ENCODE results near the gene ALG8. TPM values are rescaled to one million over a fixed set of nuclear protein-coding genes. Genes with fewer than 3 reads are reported as not detected.

The ALG8 gene
- total and polyA plus RNA-seq, 2 experiments from 2014 or later, result 94.3 to 130 TPM

DNA sequence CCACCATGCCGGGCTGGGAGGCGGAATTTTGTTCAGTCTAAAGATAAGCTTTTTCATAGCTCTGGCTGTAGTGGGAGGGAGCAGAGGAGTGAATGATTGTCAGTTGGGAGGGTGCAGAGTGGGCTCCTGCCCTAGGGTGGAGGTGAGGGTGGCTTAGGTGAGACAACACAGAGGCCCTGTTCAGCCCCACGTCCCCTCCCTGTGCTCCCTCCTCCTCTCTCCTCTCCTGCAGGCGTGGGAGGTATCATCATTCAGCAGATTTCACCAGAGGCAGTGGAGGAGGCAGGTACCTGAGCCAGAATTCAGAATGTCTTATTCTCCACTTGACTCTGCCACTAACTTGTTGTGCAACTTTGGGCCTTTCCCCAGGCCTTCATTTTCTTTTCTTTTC lies 77.5 kb downstream of the ALG8 start:
- Mint-ChIP-seq H3K4me3 (no peak overlapping the region), H3K27ac (no peak overlapping the region), H3K27me3 (ENCODE audit: insufficient read depth, low read depth, poor library complexity) (peaks cover 2% of the 10 kb centered on the region), H3K36me3 (ENCODE audit: low read depth) (peaks cover 2% of the 10 kb centered on the region; the same call in 1 of the 3 replicates), H3K4me1 (no peaks in the 10 kb centered on the region), H3K9me3 (no peaks in the 10 kb centered on the region)
- no peak overlapping the region for H3K4me2 ChIP-seq
- H3K27me3 ChIP-seq (ENCODE audit: insufficient read depth), result no peaks in the 10 kb centered on the region
- H3F3A ChIP-seq (replicated peaks; ENCODE audit: low read depth), result no peaks in the 10 kb centered on the region
- no peak overlapping the region for H3K27ac ChIP-seq (ENCODE audit: low read depth)
- no peaks in the 10 kb centered on the region for H3K9me2 ChIP-seq (ENCODE audit: insufficient read depth)
- DNase-seq (ENCODE audit: low spot score) (no peak), ATAC-seq (no peak)
- TF ChIP-seq EZH2 (IDR thresholded peaks at IDR 0.05; ENCODE audit: low read depth, unreplicated experiment) (no peak), STAT1 (IDR thresholded peaks at IDR 0.05; ENCODE audit: unreplicated experiment) (no peak), JUNB (IDR thresholded peaks at IDR 0.05; ENCODE audit: unreplicated experiment) (no peak), ZNF114 (CRISPR knock-in tag; IDR thresholded peaks at IDR 0.05) (no peak), ZNF331 (CRISPR knock-in tag; IDR thresholded peaks at IDR 0.05; ENCODE audit: low read depth) (no peak), NANOG (IDR thresholded peaks at IDR 0.05; ENCODE audit: borderline replicate concordance) (no peak), EZH2phosphoT487 (IDR thresholded peaks at IDR 0.05; ENCODE audit: unreplicated experiment) (no peak), CREB1 (CRISPR knock-in tag; IDR thresholded peaks at IDR 0.05; ENCODE audit: low read depth) (no peak), POLR2AphosphoS5 (IDR thresholded peaks at IDR 0.05; ENCODE audit: low read depth) (no peak)
- TF ChIP-seq, protein P1, sequence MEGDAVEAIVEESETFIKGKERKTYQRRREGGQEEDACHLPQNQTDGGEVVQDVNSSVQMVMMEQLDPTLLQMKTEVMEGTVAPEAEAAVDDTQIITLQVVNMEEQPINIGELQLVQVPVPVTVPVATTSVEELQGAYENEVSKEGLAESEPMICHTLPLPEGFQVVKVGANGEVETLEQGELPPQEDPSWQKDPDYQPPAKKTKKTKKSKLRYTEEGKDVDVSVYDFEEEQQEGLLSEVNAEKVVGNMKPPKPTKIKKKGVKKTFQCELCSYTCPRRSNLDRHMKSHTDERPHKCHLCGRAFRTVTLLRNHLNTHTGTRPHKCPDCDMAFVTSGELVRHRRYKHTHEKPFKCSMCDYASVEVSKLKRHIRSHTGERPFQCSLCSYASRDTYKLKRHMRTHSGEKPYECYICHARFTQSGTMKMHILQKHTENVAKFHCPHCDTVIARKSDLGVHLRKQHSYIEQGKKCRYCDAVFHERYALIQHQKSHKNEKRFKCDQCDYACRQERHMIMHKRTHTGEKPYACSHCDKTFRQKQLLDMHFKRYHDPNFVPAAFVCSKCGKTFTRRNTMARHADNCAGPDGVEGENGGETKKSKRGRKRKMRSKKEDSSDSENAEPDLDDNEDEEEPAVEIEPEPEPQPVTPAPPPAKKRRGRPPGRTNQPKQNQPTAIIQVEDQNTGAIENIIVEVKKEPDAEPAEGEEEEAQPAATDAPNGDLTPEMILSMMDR (conservative IDR thresholded peaks at IDR 0.05; ENCODE audit: low read depth in 2 of 2), result no peak
- TF ChIP-seq, protein P2, sequence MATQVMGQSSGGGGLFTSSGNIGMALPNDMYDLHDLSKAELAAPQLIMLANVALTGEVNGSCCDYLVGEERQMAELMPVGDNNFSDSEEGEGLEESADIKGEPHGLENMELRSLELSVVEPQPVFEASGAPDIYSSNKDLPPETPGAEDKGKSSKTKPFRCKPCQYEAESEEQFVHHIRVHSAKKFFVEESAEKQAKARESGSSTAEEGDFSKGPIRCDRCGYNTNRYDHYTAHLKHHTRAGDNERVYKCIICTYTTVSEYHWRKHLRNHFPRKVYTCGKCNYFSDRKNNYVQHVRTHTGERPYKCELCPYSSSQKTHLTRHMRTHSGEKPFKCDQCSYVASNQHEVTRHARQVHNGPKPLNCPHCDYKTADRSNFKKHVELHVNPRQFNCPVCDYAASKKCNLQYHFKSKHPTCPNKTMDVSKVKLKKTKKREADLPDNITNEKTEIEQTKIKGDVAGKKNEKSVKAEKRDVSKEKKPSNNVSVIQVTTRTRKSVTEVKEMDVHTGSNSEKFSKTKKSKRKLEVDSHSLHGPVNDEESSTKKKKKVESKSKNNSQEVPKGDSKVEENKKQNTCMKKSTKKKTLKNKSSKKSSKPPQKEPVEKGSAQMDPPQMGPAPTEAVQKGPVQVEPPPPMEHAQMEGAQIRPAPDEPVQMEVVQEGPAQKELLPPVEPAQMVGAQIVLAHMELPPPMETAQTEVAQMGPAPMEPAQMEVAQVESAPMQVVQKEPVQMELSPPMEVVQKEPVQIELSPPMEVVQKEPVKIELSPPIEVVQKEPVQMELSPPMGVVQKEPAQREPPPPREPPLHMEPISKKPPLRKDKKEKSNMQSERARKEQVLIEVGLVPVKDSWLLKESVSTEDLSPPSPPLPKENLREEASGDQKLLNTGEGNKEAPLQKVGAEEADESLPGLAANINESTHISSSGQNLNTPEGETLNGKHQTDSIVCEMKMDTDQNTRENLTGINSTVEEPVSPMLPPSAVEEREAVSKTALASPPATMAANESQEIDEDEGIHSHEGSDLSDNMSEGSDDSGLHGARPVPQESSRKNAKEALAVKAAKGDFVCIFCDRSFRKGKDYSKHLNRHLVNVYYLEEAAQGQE (IDR thresholded peaks at IDR 0.05; ENCODE audit: unreplicated experiment), result no peak
- TF ChIP-seq, protein P3, sequence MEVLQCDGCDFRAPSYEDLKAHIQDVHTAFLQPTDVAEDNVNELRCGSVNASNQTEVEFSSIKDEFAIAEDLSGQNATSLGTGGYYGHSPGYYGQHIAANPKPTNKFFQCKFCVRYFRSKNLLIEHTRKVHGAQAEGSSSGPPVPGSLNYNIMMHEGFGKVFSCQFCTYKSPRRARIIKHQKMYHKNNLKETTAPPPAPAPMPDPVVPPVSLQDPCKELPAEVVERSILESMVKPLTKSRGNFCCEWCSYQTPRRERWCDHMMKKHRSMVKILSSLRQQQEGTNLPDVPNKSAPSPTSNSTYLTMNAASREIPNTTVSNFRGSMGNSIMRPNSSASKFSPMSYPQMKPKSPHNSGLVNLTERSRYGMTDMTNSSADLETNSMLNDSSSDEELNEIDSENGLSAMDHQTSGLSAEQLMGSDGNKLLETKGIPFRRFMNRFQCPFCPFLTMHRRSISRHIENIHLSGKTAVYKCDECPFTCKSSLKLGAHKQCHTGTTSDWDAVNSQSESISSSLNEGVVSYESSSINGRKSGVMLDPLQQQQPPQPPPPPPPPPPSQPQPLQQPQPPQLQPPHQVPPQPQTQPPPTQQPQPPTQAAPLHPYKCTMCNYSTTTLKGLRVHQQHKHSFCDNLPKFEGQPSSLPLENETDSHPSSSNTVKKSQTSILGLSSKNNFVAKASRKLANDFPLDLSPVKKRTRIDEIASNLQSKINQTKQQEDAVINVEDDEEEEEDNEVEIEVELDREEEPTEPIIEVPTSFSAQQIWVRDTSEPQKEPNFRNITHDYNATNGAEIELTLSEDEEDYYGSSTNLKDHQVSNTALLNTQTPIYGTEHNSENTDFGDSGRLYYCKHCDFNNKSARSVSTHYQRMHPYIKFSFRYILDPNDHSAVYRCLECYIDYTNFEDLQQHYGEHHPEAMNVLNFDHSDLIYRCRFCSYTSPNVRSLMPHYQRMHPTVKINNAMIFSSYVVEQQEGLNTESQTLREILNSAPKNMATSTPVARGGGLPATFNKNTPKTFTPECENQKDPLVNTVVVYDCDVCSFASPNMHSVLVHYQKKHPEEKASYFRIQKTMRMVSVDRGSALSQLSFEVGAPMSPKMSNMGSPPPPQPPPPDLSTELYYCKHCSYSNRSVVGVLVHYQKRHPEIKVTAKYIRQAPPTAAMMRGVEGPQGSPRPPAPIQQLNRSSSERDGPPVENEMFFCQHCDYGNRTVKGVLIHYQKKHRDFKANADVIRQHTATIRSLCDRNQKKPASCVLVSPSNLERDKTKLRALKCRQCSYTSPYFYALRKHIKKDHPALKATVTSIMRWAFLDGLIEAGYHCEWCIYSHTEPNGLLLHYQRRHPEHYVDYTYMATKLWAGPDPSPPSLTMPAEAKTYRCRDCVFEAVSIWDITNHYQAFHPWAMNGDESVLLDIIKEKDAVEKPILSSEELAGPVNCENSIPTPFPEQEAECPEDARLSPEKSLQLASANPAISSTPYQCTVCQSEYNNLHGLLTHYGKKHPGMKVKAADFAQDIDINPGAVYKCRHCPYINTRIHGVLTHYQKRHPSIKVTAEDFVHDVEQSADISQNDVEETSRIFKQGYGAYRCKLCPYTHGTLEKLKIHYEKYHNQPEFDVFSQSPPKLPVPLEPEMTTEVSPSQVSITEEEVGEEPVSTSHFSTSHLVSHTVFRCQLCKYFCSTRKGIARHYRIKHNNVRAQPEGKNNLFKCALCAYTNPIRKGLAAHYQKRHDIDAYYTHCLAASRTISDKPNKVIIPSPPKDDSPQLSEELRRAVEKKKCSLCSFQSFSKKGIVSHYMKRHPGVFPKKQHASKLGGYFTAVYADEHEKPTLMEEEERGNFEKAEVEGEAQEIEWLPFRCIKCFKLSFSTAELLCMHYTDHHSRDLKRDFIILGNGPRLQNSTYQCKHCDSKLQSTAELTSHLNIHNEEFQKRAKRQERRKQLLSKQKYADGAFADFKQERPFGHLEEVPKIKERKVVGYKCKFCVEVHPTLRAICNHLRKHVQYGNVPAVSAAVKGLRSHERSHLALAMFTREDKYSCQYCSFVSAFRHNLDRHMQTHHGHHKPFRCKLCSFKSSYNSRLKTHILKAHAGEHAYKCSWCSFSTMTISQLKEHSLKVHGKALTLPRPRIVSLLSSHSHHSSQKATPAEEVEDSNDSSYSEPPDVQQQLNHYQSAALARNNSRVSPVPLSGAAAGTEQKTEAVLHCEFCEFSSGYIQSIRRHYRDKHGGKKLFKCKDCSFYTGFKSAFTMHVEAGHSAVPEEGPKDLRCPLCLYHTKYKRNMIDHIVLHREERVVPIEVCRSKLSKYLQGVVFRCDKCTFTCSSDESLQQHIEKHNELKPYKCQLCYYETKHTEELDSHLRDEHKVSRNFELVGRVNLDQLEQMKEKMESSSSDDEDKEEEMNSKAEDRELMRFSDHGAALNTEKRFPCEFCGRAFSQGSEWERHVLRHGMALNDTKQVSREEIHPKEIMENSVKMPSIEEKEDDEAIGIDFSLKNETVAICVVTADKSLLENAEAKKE (CRISPR knock-in tag; IDR thresholded peaks at IDR 0.05), result no peak
- TF ChIP-seq, protein P4, sequence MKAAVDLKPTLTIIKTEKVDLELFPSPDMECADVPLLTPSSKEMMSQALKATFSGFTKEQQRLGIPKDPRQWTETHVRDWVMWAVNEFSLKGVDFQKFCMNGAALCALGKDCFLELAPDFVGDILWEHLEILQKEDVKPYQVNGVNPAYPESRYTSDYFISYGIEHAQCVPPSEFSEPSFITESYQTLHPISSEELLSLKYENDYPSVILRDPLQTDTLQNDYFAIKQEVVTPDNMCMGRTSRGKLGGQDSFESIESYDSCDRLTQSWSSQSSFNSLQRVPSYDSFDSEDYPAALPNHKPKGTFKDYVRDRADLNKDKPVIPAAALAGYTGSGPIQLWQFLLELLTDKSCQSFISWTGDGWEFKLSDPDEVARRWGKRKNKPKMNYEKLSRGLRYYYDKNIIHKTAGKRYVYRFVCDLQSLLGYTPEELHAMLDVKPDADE (IDR thresholded peaks at IDR 0.05), result no peak
- H2AFZ ChIP-seq, result no peak overlapping the region
- no peaks in the 10 kb centered on the region for H3K4me1 ChIP-seq (ENCODE audit: insufficient read depth)
- no peaks in the 10 kb centered on the region for H3K36me3 ChIP-seq (ENCODE audit: insufficient read depth)
- H4K20me1 ChIP-seq (replicated peaks; ENCODE audit: insufficient read depth), result no peaks in the 10 kb centered on the region
- H3K4me3 ChIP-seq, result no peak overlapping the region
- H3K79me2 ChIP-seq (replicated peaks; ENCODE audit: insufficient read depth), result no peaks in the 10 kb centered on the region

All from GM23338 (cell line).